ENCODE measurements around the gene AKIRIN1. TPM values are rescaled to one million over a fixed set of nuclear protein-coding genes. Genes with fewer than 3 reads are reported as not detected.
A peak's percentile ranks its signal among the peaks of the same experiment; 100 is the strongest.

Gene AKIRIN1
- total and polyA plus RNA-seq, 10 donors, result 16.2 to 57.2 (median 42.3) TPM

GRCh38 chr1:38994196-38994595 is 3.1 kb downstream of the AKIRIN1 start:
- DNase-seq, result no peak
- no peaks in the 10 kb centered on the region for H3K27me3 ChIP-seq (replicated peaks in 1 of 7)
- H3K9me3 ChIP-seq, result no peaks in the 10 kb centered on the region
- WGBS, 5 donors, result 83 to 92% (median 89%) methylated on average over 5 of the region's 5 CpGs
- intact Hi-C loops (cut with DNase I; ENCODE audit: low total_unique reads), result loop anchor here (10.0 kb wide), 1 partner anchor 119 kb away; the partner anchor contains the start of gene MYCBP
- H3K27ac ChIP-seq, result no peak overlapping the region
- TF ChIP-seq POLR2AphosphoS5 (IDR thresholded peaks at IDR 0.05) (no peak), POLR2A (IDR thresholded peaks at IDR 0.05) (no peak)
- TF ChIP-seq, protein P1, sequence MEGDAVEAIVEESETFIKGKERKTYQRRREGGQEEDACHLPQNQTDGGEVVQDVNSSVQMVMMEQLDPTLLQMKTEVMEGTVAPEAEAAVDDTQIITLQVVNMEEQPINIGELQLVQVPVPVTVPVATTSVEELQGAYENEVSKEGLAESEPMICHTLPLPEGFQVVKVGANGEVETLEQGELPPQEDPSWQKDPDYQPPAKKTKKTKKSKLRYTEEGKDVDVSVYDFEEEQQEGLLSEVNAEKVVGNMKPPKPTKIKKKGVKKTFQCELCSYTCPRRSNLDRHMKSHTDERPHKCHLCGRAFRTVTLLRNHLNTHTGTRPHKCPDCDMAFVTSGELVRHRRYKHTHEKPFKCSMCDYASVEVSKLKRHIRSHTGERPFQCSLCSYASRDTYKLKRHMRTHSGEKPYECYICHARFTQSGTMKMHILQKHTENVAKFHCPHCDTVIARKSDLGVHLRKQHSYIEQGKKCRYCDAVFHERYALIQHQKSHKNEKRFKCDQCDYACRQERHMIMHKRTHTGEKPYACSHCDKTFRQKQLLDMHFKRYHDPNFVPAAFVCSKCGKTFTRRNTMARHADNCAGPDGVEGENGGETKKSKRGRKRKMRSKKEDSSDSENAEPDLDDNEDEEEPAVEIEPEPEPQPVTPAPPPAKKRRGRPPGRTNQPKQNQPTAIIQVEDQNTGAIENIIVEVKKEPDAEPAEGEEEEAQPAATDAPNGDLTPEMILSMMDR (IDR thresholded peaks at IDR 0.05 in 8 of 11, conservative IDR thresholded peaks at IDR 0.05 in 3 of 11), result no peak
- peaks cover 0 to 59% (median 16%) of the 10 kb centered on the region in 6 donors for H3K36me3 ChIP-seq
- H3K4me1 ChIP-seq, result peaks cover 25 to 84% (median 71%) of the 10 kb centered on the region in 6 donors
- H3K4me3 ChIP-seq, result no peak overlapping the region

GRCh38 chr1:38997034-38997900 is 6.2 kb downstream of the AKIRIN1 start:
- no peak for DNase-seq
- H3K36me3 ChIP-seq, result peaks cover 0 to 89% (median 45%) of the 10 kb centered on the region in 6 donors
- H3K27me3 ChIP-seq (replicated peaks in 1 of 7), result no peaks in the 10 kb centered on the region
- TF ChIP-seq POLR2A (IDR thresholded peaks at IDR 0.05), result no peak
- TF ChIP-seq, protein P1 (IDR thresholded peaks at IDR 0.05 in 8 of 11, conservative IDR thresholded peaks at IDR 0.05 in 3 of 11), result no peak
- no peak for TF ChIP-seq POLR2AphosphoS5 (IDR thresholded peaks at IDR 0.05)
- WGBS, 5 donors, result 60 to 73% (median 72%) methylated on average over 4 of the region's 4 CpGs
- H3K4me3 ChIP-seq, result peak overlapping the region in 1 of 8 donors; percentile 3
- peaks cover 22 to 68% (median 59%) of the 10 kb centered on the region in 6 donors for H3K4me1 ChIP-seq
- no peaks in the 10 kb centered on the region for H3K9me3 ChIP-seq
- H3K27ac ChIP-seq, result peak overlapping the region in 5 of 8 donors; percentile 14 to 77 (median 48)
- intact Hi-C loops (cut with DNase I; ENCODE audit: low total_unique reads), result loop anchor here (10.0 kb wide), 1 partner anchor 122 kb away; the partner anchor contains the start of gene MYCBP

DNA sequence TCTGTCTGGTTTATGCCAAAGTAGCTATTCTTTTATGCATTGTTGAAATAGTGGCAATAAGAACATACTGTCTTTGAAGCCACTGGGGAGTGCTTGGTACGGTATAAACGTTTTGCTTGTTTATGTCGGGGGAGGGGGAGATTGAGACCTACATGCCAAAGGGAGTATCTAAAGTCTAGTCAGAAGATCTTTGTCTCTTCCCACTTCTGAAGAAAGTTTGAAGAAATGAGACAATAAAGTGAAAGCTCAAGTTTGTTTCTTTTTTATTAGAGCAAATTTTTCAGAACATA is 6.8 kb downstream of the AKIRIN1 start:
- 55 to 78% (median 65%) methylated on average over 3 of the region's 3 CpGs for WGBS, 5 donors
- intact Hi-C loops (cut with DNase I; ENCODE audit: low total_unique reads), result loop anchor here (10.0 kb wide), 1 partner anchor 123 kb away; the partner anchor contains the start of gene MYCBP
- no peak for DNase-seq
- peak overlapping the region in 5 of 8 donors; percentile 14 to 77 (median 37) for H3K27ac ChIP-seq
- no peak for TF ChIP-seq POLR2A (IDR thresholded peaks at IDR 0.05)
- TF ChIP-seq POLR2AphosphoS5 (IDR thresholded peaks at IDR 0.05), result no peak
- peaks cover 19 to 63% (median 55%) of the 10 kb centered on the region in 6 donors for H3K4me1 ChIP-seq
- H3K4me3 ChIP-seq, result no peak overlapping the region
- H3K36me3 ChIP-seq, result peaks cover 3 to 95% (median 51%) of the 10 kb centered on the region in 6 donors
- no peaks in the 10 kb centered on the region for H3K27me3 ChIP-seq (replicated peaks in 1 of 7)
- no peaks in the 10 kb centered on the region for H3K9me3 ChIP-seq

- intact Hi-C loops (cut with DNase I; ENCODE audit: low total_unique reads), result no loop called here
- DNase-seq, result no peak
- H3K36me3 ChIP-seq, result peaks cover 3 to 96% (median 83%) of the 10 kb centered on the region in 6 donors
- WGBS, 5 donors, result 87 to 93% (median 90%) methylated on average over 5 of the region's 5 CpGs
- no peaks in the 10 kb centered on the region for H3K27me3 ChIP-seq (replicated peaks in 1 of 7)
- H3K4me1 ChIP-seq, result peaks cover 2 to 26% (median 20%) of the 10 kb centered on the region in 6 donors
- no peak overlapping the region for H3K27ac ChIP-seq
- TF ChIP-seq POLR2A (IDR thresholded peaks at IDR 0.05) (no peak), POLR2AphosphoS5 (IDR thresholded peaks at IDR 0.05) (no peak)
- TF ChIP-seq, protein P1 (IDR thresholded peaks at IDR 0.05 in 8 of 11, conservative IDR thresholded peaks at IDR 0.05 in 3 of 11), result no peak
- H3K9me3 ChIP-seq, result no peaks in the 10 kb centered on the region
- H3K4me3 ChIP-seq, result no peak overlapping the region
These were observed 10.7 kb downstream of the AKIRIN1 start for GRCh38 chr1:39001516-39002421.

Measured in spleen (tissue), 11 donors.